HG03060 (cell line): ENCODE results near the gene FTO.

Source experiments
- ATAC-seq: cut with Tn5 transposase; IDR thresholded peaks from one replicate; pipeline ENCODE4 v1.9.1; 2021; ENCODE audit warnings: low read depth, moderate number of reproducible peaks; ENCODE audit not compliant: unreplicated experiment

Gene FTO

GRCh38 chr16:54031107-54031760 is 327.3 kb downstream of the FTO start:
- ATAC-seq, result no peak

GRCh38 chr16:54033747-54034146 is 329.8 kb downstream of the FTO start:
- ATAC-seq, result no peak

- no peak for ATAC-seq
These were observed 330.7 kb downstream of the FTO start for GRCh38 chr16:54034684-54035083.

GRCh38 chr16:54040480-54040879 is 336.5 kb downstream of the FTO start:
- ATAC-seq, result no peak

GRCh38 chr16:54040975-54041374 is 337.0 kb downstream of the FTO start:
- ATAC-seq, result no peak

- no peak for ATAC-seq
These were observed 344.9 kb downstream of the FTO start for GRCh38 chr16:54048586-54049495.

GRCh38 chr16:54049591-54050458 is 345.9 kb downstream of the FTO start:
- no peak for ATAC-seq

GRCh38 chr16:54050459-54051210 is 346.7 kb downstream of the FTO start:
- no peak for ATAC-seq

GRCh38 chr16:54051821-54052220 is 347.9 kb downstream of the FTO start:
- ATAC-seq, result no peak

- ATAC-seq, result no peak
These were observed 348.3 kb downstream of the FTO start for GRCh38 chr16:54052271-54052670.

GRCh38 chr16:54053891-54054820 is 350.2 kb downstream of the FTO start:
- ATAC-seq, result no peak

- no peak for ATAC-seq
These were observed 351.2 kb downstream of the FTO start for GRCh38 chr16:54055191-54055590.

- ATAC-seq, result no peak
These were observed 351.9 kb downstream of the FTO start for GRCh38 chr16:54055864-54056263.

- ATAC-seq, result no peak
These were observed 353.0 kb downstream of the FTO start for GRCh38 chr16:54056921-54057320.

- ATAC-seq, result no peak
These were observed 355.4 kb downstream of the FTO start for GRCh38 chr16:54059319-54059718.

- ATAC-seq, result no peak
These were observed 356.9 kb downstream of the FTO start for GRCh38 chr16:54060599-54061421.

- no peak for ATAC-seq
These were observed 357.5 kb downstream of the FTO start for GRCh38 chr16:54061454-54061853.
